H1 (cell line): Measurements from ENCODE around the gene NBEA.

ENCODE experiments used
- ATF3 ChIP-seq: IDR thresholded peaks from 2 replicates; pipeline ENCODE4 v1.6.1; 2011; ENCODE audit warnings: low read depth, mild to moderate bottlenecking, low read length; ENCODE audit not compliant: insufficient read depth
- CEBPB ChIP-seq: IDR thresholded peaks from 2 replicates; pipeline ENCODE4 v1.6.1; 2012; ENCODE audit warnings: low read depth, low read length
- CTCF ChIP-seq, 3 experiments: IDR thresholded peaks; 1 replicate in 2 of 3; 2 replicates in 1 of 3; pipeline versions ENCODE4 v1.5.1 to v1.6.1; 2011; ENCODE audit warnings: low read length in 3 of 3, mild to moderate bottlenecking in 3 of 3, inconsistent platforms in 2 of 3, low read depth in 1 of 3, moderate library complexity in 1 of 3; ENCODE audit not compliant: insufficient read depth in 1 of 3; ENCODE audit errors: control extremely low read depth in 1 of 3
- FOSL1 ChIP-seq: IDR thresholded peaks from 2 replicates; pipeline ENCODE4 v1.6.1; 2011; ENCODE audit warnings: mild to moderate bottlenecking, low read depth, low read length, moderate library complexity; ENCODE audit not compliant: insufficient read depth
- GABPA ChIP-seq: IDR thresholded peaks from 2 replicates; pipeline ENCODE4 v1.6.1; 2011; ENCODE audit warnings: mild to moderate bottlenecking, low read length, moderate library complexity, borderline replicate concordance; ENCODE audit not compliant: insufficient read depth
- MAX ChIP-seq: IDR thresholded peaks from 2 replicates; pipeline ENCODE4 v1.6.1; 2012; ENCODE audit warnings: inconsistent platforms
- POLR2A ChIP-seq, 2 experiments: IDR thresholded peaks; 1 replicate in 1 of 2; 2 replicates in 1 of 2; pipeline ENCODE4 v1.6.1; 2011; ENCODE audit warnings: low read depth in 2 of 2, low read length in 2 of 2, mild to moderate bottlenecking in 2 of 2; ENCODE audit errors: control extremely low read depth in 1 of 2
- RNF2 ChIP-seq: fragments of 200-900, 300-1000 bp; sonication (generic); IDR thresholded peaks from 2 replicates; pipeline ENCODE4 v1.7.1; 2016; ENCODE audit warnings: borderline replicate concordance, low read depth, mild to moderate bottlenecking, antibody characterized with exemption, low read length; ENCODE audit not compliant: poor library complexity, severe bottlenecking; ENCODE audit errors: missing control alignments
- SP1 ChIP-seq: IDR thresholded peaks from 2 replicates; pipeline ENCODE4 v1.6.1; 2011; ENCODE audit warnings: low read depth, low read length

GRCh38 chr13:35107535-35107934 is 165.5 kb downstream of the NBEA start:
- no peak for TF ChIP-seq CTCF (IDR thresholded peaks at IDR 0.05; ENCODE audit: control extremely low read depth in 1 of 3, insufficient read depth in 1 of 3, low read depth in 1 of 3, low read length in 3 of 3)
- no peak for TF ChIP-seq RNF2
- TF ChIP-seq CEBPB = no peak
- TF ChIP-seq POLR2A (IDR thresholded peaks at IDR 0.05; ENCODE audit: control extremely low read depth in 1 of 2, low read depth in 2 of 2, low read length in 2 of 2) = no peak
- no peak for TF ChIP-seq SP1
- no peak for TF ChIP-seq GABPA
- no peak for TF ChIP-seq FOSL1
- no peak for TF ChIP-seq ATF3
- TF ChIP-seq MAX = no peak
